ENCODE results near the gene SLC10A3.

The SLC10A3 gene

GRCh38 chrX:154531626-154532025 lies 41.2 kb upstream of the SLC10A3 start:
- no peak for DNase-seq (ENCODE audit: extremely low spot score)
- ChIA-PET POLR2A (interaction anchor here (1.0 to 1.3 kb wide), 2 partner anchors 129 to 134 kb away, joined by 3 to 4 read pairs; partner anchors contain the start of gene RPL10), CTCF (interaction anchor here (1.0 to 1.8 kb wide), 3 partner anchors 12 to 158 kb away, joined by 3 to 14 read pairs (median 7); partner anchors contain the start of gene FLNA)
- no peak for TF ChIP-seq FOXK2 (IDR thresholded peaks at IDR 0.05)
- TF ChIP-seq, protein P1, sequence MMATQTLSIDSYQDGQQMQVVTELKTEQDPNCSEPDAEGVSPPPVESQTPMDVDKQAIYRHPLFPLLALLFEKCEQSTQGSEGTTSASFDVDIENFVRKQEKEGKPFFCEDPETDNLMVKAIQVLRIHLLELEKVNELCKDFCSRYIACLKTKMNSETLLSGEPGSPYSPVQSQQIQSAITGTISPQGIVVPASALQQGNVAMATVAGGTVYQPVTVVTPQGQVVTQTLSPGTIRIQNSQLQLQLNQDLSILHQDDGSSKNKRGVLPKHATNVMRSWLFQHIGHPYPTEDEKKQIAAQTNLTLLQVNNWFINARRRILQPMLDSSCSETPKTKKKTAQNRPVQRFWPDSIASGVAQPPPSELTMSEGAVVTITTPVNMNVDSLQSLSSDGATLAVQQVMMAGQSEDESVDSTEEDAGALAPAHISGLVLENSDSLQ (IDR thresholded peaks at IDR 0.05): no peak
- TF ChIP-seq ZNF384 (IDR thresholded peaks at IDR 0.05): no peak
- TF ChIP-seq ELF4 (IDR thresholded peaks at IDR 0.05): no peak
- no peak for TF ChIP-seq TARDBP (IDR thresholded peaks at IDR 0.05)
- TF ChIP-seq L3MBTL2 (conservative IDR thresholded peaks at IDR 0.05): no peak
- no peak for TF ChIP-seq BHLHE40 (IDR thresholded peaks at IDR 0.05; ENCODE audit: borderline replicate concordance)
- no peak for TF ChIP-seq CTBP1 (IDR thresholded peaks at IDR 0.05; ENCODE audit: borderline replicate concordance)
- no peak for TF ChIP-seq HDGF (IDR thresholded peaks at IDR 0.05; ENCODE audit: borderline replicate concordance)
- no peak for TF ChIP-seq FOXM1 (IDR thresholded peaks at IDR 0.05; ENCODE audit: borderline replicate concordance)
- TF ChIP-seq SUZ12 (IDR thresholded peaks at IDR 0.05): no peak
- no peak for TF ChIP-seq FOXA1 (IDR thresholded peaks at IDR 0.05)

GRCh38 chrX:154530286-154530685 lies 39.9 kb upstream of the SLC10A3 start:
- DNase-seq (ENCODE audit: extremely low spot score): no peak
- POLR2A ChIA-PET: no interaction called here
- CTCF ChIA-PET: no interaction called here
- TF ChIP-seq, protein P1 (IDR thresholded peaks at IDR 0.05): no peak
- TF ChIP-seq FOXM1 (IDR thresholded peaks at IDR 0.05; ENCODE audit: borderline replicate concordance): no peak

- CTCF ChIA-PET: interaction anchor here (0.6 kb wide), 1 partner anchor 394 kb away, joined by 4 read pairs; no protein-coding TSS in a partner anchor
- peak; percentile 88 for TF ChIP-seq ZNF384 (IDR thresholded peaks at IDR 0.05)
- no peak for TF ChIP-seq CTBP1 (IDR thresholded peaks at IDR 0.05; ENCODE audit: borderline replicate concordance)
- POLR2A ChIA-PET: no interaction called here
- DNase-seq (ENCODE audit: extremely low spot score): no peak
These were observed 38.8 kb upstream of the SLC10A3 start for GRCh38 chrX:154529206-154529612.

- TF ChIP-seq FOXK2 (IDR thresholded peaks at IDR 0.05): no peak
- POLR2A ChIA-PET: interaction anchor here (0.6 to 1.7 kb wide), 13 partner anchors 9 to 592 kb away, joined by 3 to 13 read pairs (median 4); partner anchors contain the start of genes ATP6AP1, FAM3A, FLNA and NAA10
- peak; percentile 78 for DNase-seq (ENCODE audit: extremely low spot score)
- CTCF ChIA-PET: interaction anchor here (0.6 to 1.8 kb wide), 12 partner anchors 9 to 580 kb away, joined by 3 to 12 read pairs (median 4); partner anchors contain the start of genes FAM3A, FLNA and RPL10
These were observed 36.7 kb upstream of the SLC10A3 start for GRCh38 chrX:154526901-154527675.

DNA sequence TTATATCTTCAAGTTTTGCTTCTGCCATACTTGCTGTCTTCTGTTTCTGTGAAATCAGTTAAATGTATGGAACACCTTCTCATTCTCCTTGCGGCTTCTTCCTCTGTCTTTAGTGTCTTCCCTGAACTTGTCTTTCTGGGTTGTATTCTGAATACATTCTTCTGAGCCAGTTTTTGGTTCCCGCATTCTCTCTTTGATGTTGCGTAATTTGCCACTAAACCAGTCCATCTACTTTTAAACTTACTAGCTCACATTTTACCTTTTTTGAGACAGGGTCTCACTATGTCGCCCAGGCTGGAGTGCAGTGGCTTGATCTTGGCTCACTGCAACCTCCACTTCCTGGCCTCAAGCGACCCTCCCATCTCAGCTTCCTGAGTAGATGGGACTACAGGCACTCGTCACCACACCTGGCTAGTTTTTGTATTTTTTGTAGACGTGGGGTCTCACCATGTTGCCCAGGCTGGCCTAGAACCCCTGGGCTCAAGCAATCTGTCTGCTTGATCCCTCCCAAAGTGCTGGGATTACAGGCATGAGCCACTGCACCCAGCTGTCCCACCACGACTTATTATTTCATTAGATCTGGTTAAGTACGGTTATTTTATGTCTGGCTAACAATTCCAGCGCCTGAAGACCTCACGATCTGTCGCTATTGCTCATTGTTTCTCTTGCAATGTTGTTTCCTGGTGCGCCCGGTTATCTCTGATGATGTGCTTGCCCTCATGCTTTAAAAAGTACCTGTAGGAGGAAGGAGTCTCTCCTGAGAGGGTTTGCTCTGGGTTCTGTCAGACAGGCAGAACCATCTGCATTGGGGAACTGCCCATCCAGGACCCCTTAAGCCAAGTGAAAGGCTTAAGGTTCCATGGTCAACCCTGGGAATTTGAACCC lies 35.4 kb upstream of the SLC10A3 start:
- no peak for DNase-seq (ENCODE audit: extremely low spot score)
- POLR2A ChIA-PET: interaction anchor here (0.9 to 1.7 kb wide), 3 partner anchors 35 to 591 kb away, joined by 3 to 13 read pairs (median 13); partner anchors contain the start of genes NAA10, RPL10 and SLC10A3
- TF ChIP-seq ARNT (IDR thresholded peaks at IDR 0.05) (no peak), CTBP1 (IDR thresholded peaks at IDR 0.05; ENCODE audit: borderline replicate concordance) (no peak), FOXM1 (IDR thresholded peaks at IDR 0.05; ENCODE audit: borderline replicate concordance) (no peak), SP1 (IDR thresholded peaks at IDR 0.05) (no peak), ELF4 (IDR thresholded peaks at IDR 0.05) (no peak), LEF1 (IDR thresholded peaks at IDR 0.05; ENCODE audit: borderline replicate concordance) (no peak), BHLHE40 (IDR thresholded peaks at IDR 0.05; ENCODE audit: borderline replicate concordance) (no peak), TARDBP (IDR thresholded peaks at IDR 0.05) (no peak), HDGF (IDR thresholded peaks at IDR 0.05; ENCODE audit: borderline replicate concordance) (no peak), ZNF384 (IDR thresholded peaks at IDR 0.05) (no peak), FOXK2 (IDR thresholded peaks at IDR 0.05) (no peak), L3MBTL2 (conservative IDR thresholded peaks at IDR 0.05) (no peak), FOXA1 (IDR thresholded peaks at IDR 0.05) (no peak), SUZ12 (IDR thresholded peaks at IDR 0.05) (no peak)
- TF ChIP-seq, protein P1 (IDR thresholded peaks at IDR 0.05): no peak
- CTCF ChIA-PET: interaction anchor here (1.7 kb wide), 1 partner anchor 96 kb away, joined by 4 read pairs; no protein-coding TSS in a partner anchor

GRCh38 chrX:154519389-154519788 lies 29.0 kb upstream of the SLC10A3 start:
- no peak for DNase-seq (ENCODE audit: extremely low spot score)
- TF ChIP-seq L3MBTL2 (conservative IDR thresholded peaks at IDR 0.05) (no peak), LEF1 (IDR thresholded peaks at IDR 0.05; ENCODE audit: borderline replicate concordance) (no peak), FOXK2 (IDR thresholded peaks at IDR 0.05) (no peak)
- TF ChIP-seq, protein P1 (IDR thresholded peaks at IDR 0.05): no peak
- ChIA-PET POLR2A (interaction anchor here (1.1 kb wide), 1 partner anchor 40 kb away, joined by 3 read pairs; no protein-coding TSS in a partner anchor), CTCF (interaction anchor here (2.4 kb wide), 1 partner anchor 8 kb away, joined by 12 read pairs; no protein-coding TSS in a partner anchor)

All from HEK293T (cell line).